Neuron (in vitro differentiated cells): ENCODE results near the gene CALCA.
"Not testable (repeated sequence)": the region's sequence is repeated elsewhere in the genome, so short reads cannot be mapped to it uniquely, and the experiment has no call there.

Experiments
- H2AFZ ChIP-seq: one replicate; pipeline ENCODE4 v1.6.1; 2013; ENCODE audit warnings: low read depth, mild to moderate bottlenecking, inconsistent platforms, low read length, moderate library complexity
- H3K27me3 ChIP-seq: one replicate; pipeline ENCODE4 v1.6.1; 2013; ENCODE audit warnings: low read length; ENCODE audit not compliant: insufficient read depth
- H3K36me3 ChIP-seq: one replicate; pipeline ENCODE4 v1.6.1; 2013; ENCODE audit warnings: low read length; ENCODE audit not compliant: insufficient read depth
- H3K4me1 ChIP-seq: one replicate; pipeline ENCODE4 v1.6.1; 2013; ENCODE audit warnings: low read length; ENCODE audit not compliant: insufficient read depth
- H3K4me3 ChIP-seq: 2 replicates; pipeline ENCODE4 v1.5.1; 2013; ENCODE audit warnings: mild to moderate bottlenecking, low read length, moderate library complexity
- H3K9me3 ChIP-seq: one replicate; pipeline ENCODE4 v1.6.1; 2013; ENCODE audit warnings: low read length

The CALCA gene

GRCh38 chr11:14971865-14972580 is at the start of gene CALCA:
Gene CALCA, minus strand, starts transcription at chr11:14972351. Its CDS starts 1,159 bp downstream, at chr11:14971192.
- no peaks in the 10 kb centered on the region for H3K9me3 ChIP-seq
- no peak within 1 kb of the TSS for H2AFZ ChIP-seq
- peaks cover 14% of the 10 kb centered on the region for H3K4me1 ChIP-seq
- H3K27me3 ChIP-seq = peaks cover 72% of the 10 kb centered on the region
- H3K4me3 ChIP-seq = no peak within 1 kb of the TSS
- no peaks in the 10 kb centered on the region for H3K36me3 ChIP-seq

- Histone ChIP-seq H3K36me3 (no peaks in the 10 kb centered on the region), H3K9me3 (no peaks in the 10 kb centered on the region), H3K27me3 (no peaks in the 10 kb centered on the region), H3K4me1 (no peaks in the 10 kb centered on the region), H2AFZ (no peak overlapping the region), H3K4me3 (no peak overlapping the region)
These were observed 44.0 kb upstream of the CALCA start for GRCh38 chr11:15016200-15016599.

GRCh38 chr11:15011776-15012345 is 39.7 kb upstream of the CALCA start:
- H3K27me3 ChIP-seq = no peaks in the 10 kb centered on the region
- no peak overlapping the region for H3K4me3 ChIP-seq
- no peak overlapping the region for H2AFZ ChIP-seq
- H3K9me3 ChIP-seq = no peaks in the 10 kb centered on the region
- peaks cover 10% of the 10 kb centered on the region for H3K4me1 ChIP-seq
- H3K36me3 ChIP-seq = no peaks in the 10 kb centered on the region

- Histone ChIP-seq H3K9me3 (no peaks in the 10 kb centered on the region), H3K4me1 (peaks cover 10% of the 10 kb centered on the region), H3K36me3 (no peaks in the 10 kb centered on the region), H3K27me3 (no peaks in the 10 kb centered on the region), H3K4me3 (no peak overlapping the region), H2AFZ (no peak overlapping the region)
These were observed 38.7 kb upstream of the CALCA start for GRCh38 chr11:15010865-15011264.

GRCh38 chr11:15006139-15006759 is 34.1 kb upstream of the CALCA start:
- H3K36me3 ChIP-seq = no peaks in the 10 kb centered on the region
- H3K4me1 ChIP-seq = peaks cover 10% of the 10 kb centered on the region
- H3K27me3 ChIP-seq = no peaks in the 10 kb centered on the region
- no peak overlapping the region for H3K4me3 ChIP-seq
- no peak overlapping the region for H2AFZ ChIP-seq
- no peaks in the 10 kb centered on the region for H3K9me3 ChIP-seq

GRCh38 chr11:14988133-14988532 is 16.0 kb upstream of the CALCA start:
- not testable (repeated sequence) for H3K27me3 ChIP-seq, H3K9me3 ChIP-seq, H3K36me3 ChIP-seq, H3K4me1 ChIP-seq, H2AFZ ChIP-seq, H3K4me3 ChIP-seq

GRCh38 chr11:14981507-14981906 is 9.4 kb upstream of the CALCA start:
- H3K4me3 ChIP-seq = no peak overlapping the region
- H3K9me3 ChIP-seq = no peaks in the 10 kb centered on the region
- H2AFZ ChIP-seq = no peak overlapping the region
- no peaks in the 10 kb centered on the region for H3K4me1 ChIP-seq
- no peaks in the 10 kb centered on the region for H3K36me3 ChIP-seq
- H3K27me3 ChIP-seq = no peaks in the 10 kb centered on the region

GRCh38 chr11:14980854-14981253 is 8.7 kb upstream of the CALCA start:
- no peaks in the 10 kb centered on the region for H3K4me1 ChIP-seq
- no peaks in the 10 kb centered on the region for H3K9me3 ChIP-seq
- no peak overlapping the region for H2AFZ ChIP-seq
- no peak overlapping the region for H3K4me3 ChIP-seq
- H3K36me3 ChIP-seq = no peaks in the 10 kb centered on the region
- peaks cover 6% of the 10 kb centered on the region for H3K27me3 ChIP-seq

- H3K4me1 ChIP-seq = peaks cover 14% of the 10 kb centered on the region
- H2AFZ ChIP-seq = no peak overlapping the region
- no peaks in the 10 kb centered on the region for H3K36me3 ChIP-seq
- H3K9me3 ChIP-seq = no peaks in the 10 kb centered on the region
- H3K4me3 ChIP-seq = no peak overlapping the region
- peaks cover 42% of the 10 kb centered on the region for H3K27me3 ChIP-seq
These were observed 5.1 kb upstream of the CALCA start for GRCh38 chr11:14977101-14977880.

GRCh38 chr11:14975252-14975587 is 3.1 kb upstream of the CALCA start:
- no peak overlapping the region for H2AFZ ChIP-seq
- H3K4me3 ChIP-seq = no peak overlapping the region
- H3K36me3 ChIP-seq = no peaks in the 10 kb centered on the region
- no peaks in the 10 kb centered on the region for H3K9me3 ChIP-seq
- peaks cover 57% of the 10 kb centered on the region for H3K27me3 ChIP-seq
- H3K4me1 ChIP-seq = peaks cover 14% of the 10 kb centered on the region

GRCh38 chr11:14974515-14975251 is 2.5 kb upstream of the CALCA start:
- Histone ChIP-seq H3K36me3 (no peaks in the 10 kb centered on the region), H3K27me3 (peaks cover 61% of the 10 kb centered on the region), H3K9me3 (no peaks in the 10 kb centered on the region), H2AFZ (peak overlapping the region; percentile 58), H3K4me3 (peak overlapping the region; percentile 42), H3K4me1 (peaks cover 14% of the 10 kb centered on the region)

- Histone ChIP-seq H3K27me3 (peaks cover 69% of the 10 kb centered on the region), H3K36me3 (no peaks in the 10 kb centered on the region), H3K9me3 (no peaks in the 10 kb centered on the region), H3K4me3 (peak overlapping the region; percentile 42), H3K4me1 (peaks cover 14% of the 10 kb centered on the region), H2AFZ (peak overlapping the region; percentile 58)
These were observed 1.7 kb upstream of the CALCA start for GRCh38 chr11:14973621-14974514.
